Stimulated activated CD8-positive, alpha-beta memory T cell treated with anti-CD3 and anti-CD28 coated beads, Interleukin-12 subunit alpha, Interleukin-12 subunit beta, amount 100 ng/mL, for 4 hours (primary cell): Measurements from ENCODE around the gene ITSN1.

Experiments used
- DNase-seq: peaks from one replicate; pipeline ENCODE4 v3.0.0-alpha.2; 2020; ENCODE audit warnings: low read depth

ITSN1 gene

GRCh38 chr21:33937146-33937545, 294.8 kb downstream of the ITSN1 start:
- no peak for DNase-seq

GRCh38 chr21:33937931-33938339, 295.6 kb downstream of the ITSN1 start:
- no peak for DNase-seq

GRCh38 chr21:33938381-33938780, 296.1 kb downstream of the ITSN1 start:
- no peak for DNase-seq

GRCh38 chr21:33939226-33939625, 296.9 kb downstream of the ITSN1 start:
- DNase-seq: no peak

- no peak for DNase-seq
Observed at GRCh38 chr21:33940164-33940880, 298.0 kb downstream of the ITSN1 start.

- DNase-seq: no peak
Observed at GRCh38 chr21:33940881-33941245, 298.6 kb downstream of the ITSN1 start.

GRCh38 chr21:33942426-33942825, 300.1 kb downstream of the ITSN1 start:
- no peak for DNase-seq

- no peak for DNase-seq
Observed at GRCh38 chr21:33943293-33943692, 301.0 kb downstream of the ITSN1 start.

GRCh38 chr21:33944185-33944763, 302.0 kb downstream of the ITSN1 start:
- DNase-seq: no peak

- no peak for DNase-seq
Observed at GRCh38 chr21:33945652-33946270, 303.5 kb downstream of the ITSN1 start.

- DNase-seq: peak; percentile 68
Observed at GRCh38 chr21:33947451-33948095, 305.3 kb downstream of the ITSN1 start.

- DNase-seq: peak; percentile 63
Observed at GRCh38 chr21:33948096-33948950, 306.0 kb downstream of the ITSN1 start.

GRCh38 chr21:33948951-33949444, 306.7 kb downstream of the ITSN1 start:
- no peak for DNase-seq
